GM18511 (cell line): ENCODE data around the gene ADAMTS2.

Source experiments
- ATAC-seq: cut with Tn5 transposase; IDR thresholded peaks from one replicate; pipeline ENCODE4 v1.9.1; 2021; ENCODE audit warnings: mild to moderate bottlenecking, moderate library complexity; ENCODE audit not compliant: unreplicated experiment

Gene ADAMTS2

GRCh38 chr5:179373101-179373934 is 28.1 kb upstream of the ADAMTS2 start:
- ATAC-seq: no peak

- ATAC-seq: no peak
Observed at GRCh38 chr5:179371681-179372680, 26.7 kb upstream of the ADAMTS2 start.

- ATAC-seq: no peak
Observed at GRCh38 chr5:179371121-179371510, 25.9 kb upstream of the ADAMTS2 start.

GRCh38 chr5:179370490-179371120 is 25.3 kb upstream of the ADAMTS2 start:
- ATAC-seq: no peak

- no peak for ATAC-seq
Observed at GRCh38 chr5:179369530-179369884, 24.2 kb upstream of the ADAMTS2 start.

GRCh38 chr5:179368806-179369529 is 23.7 kb upstream of the ADAMTS2 start:
- ATAC-seq: no peak

GRCh38 chr5:179368126-179368805 is 23.0 kb upstream of the ADAMTS2 start:
- no peak for ATAC-seq

- ATAC-seq: no peak
Observed at GRCh38 chr5:179367491-179367890, 22.2 kb upstream of the ADAMTS2 start.

- no peak for ATAC-seq
Observed at GRCh38 chr5:179362355-179362754, 17.1 kb upstream of the ADAMTS2 start.

GRCh38 chr5:179361037-179361603 is 15.9 kb upstream of the ADAMTS2 start:
- no peak for ATAC-seq

- ATAC-seq: no peak
Observed at GRCh38 chr5:179357031-179357430, 11.8 kb upstream of the ADAMTS2 start.

GRCh38 chr5:179355976-179356974 is 11.0 kb upstream of the ADAMTS2 start:
- ATAC-seq: no peak

- no peak for ATAC-seq
Observed at GRCh38 chr5:179354305-179354882, 9.1 kb upstream of the ADAMTS2 start.

- ATAC-seq: no peak
Observed at GRCh38 chr5:179348843-179349242, 3.6 kb upstream of the ADAMTS2 start.

GRCh38 chr5:179348011-179348530 is 2.8 kb upstream of the ADAMTS2 start:
- ATAC-seq: no peak

- no peak for ATAC-seq
Observed at GRCh38 chr5:179347581-179347980, 2.3 kb upstream of the ADAMTS2 start.

GRCh38 chr5:179346875-179347274 is 1.6 kb upstream of the ADAMTS2 start:
- ATAC-seq: no peak

GRCh38 chr5:179346401-179346800 is 1.1 kb upstream of the ADAMTS2 start:
- no peak for ATAC-seq
